OCI-LY7 (cell line): ENCODE measurements around the gene HMX3. TPM values are rescaled to one million over a fixed set of nuclear protein-coding genes. Genes with fewer than 3 reads are reported as not detected.
A peak's percentile ranks its signal among the peaks of the same experiment; 100 is the strongest.

ENCODE experiments used
- BruUV-seq: library from RNA; stranded (reverse); fragments of 400-500 nt; replicated peaks from 2 replicates; lab custom pipeline; 2021; lab: Mats Ljungman, UMichigan
- CTCF ChIA-PET: fragments of 300-600 bp; sonication (Branson Sonifier 250); formaldehyde crosslinking; loops from one replicate; lab custom pipeline; 2022; ENCODE audit warnings: antibody characterized with exemption; ENCODE audit not compliant: unreplicated experiment; lab: Charles Lee
- POLR2A ChIA-PET: fragments of 300-600 bp; sonication (Branson Sonifier 250); formaldehyde crosslinking; loops from one replicate; lab custom pipeline; 2022; ENCODE audit warnings: antibody characterized with exemption; lab: Charles Lee
- DNase-seq: peaks from one replicate; pipeline ENCODE4 v3.0.0-alpha.2; 2015; ENCODE audit warnings: low spot score
- H2AFZ ChIP-seq: fragments of 200-600 bp; sonication (generic), shearing (Covaris generic); 2 replicates; pipeline ENCODE4 v1.6.1; 2014; ENCODE audit warnings: mild to moderate bottlenecking, antibody characterized with exemption, low read length, moderate library complexity
- H3K27ac ChIP-seq: fragments of 200-600 bp; sonication (generic); 2 replicates; pipeline ENCODE4 v1.5.1; 2014; ENCODE audit warnings: mixed run types, low read depth, mild to moderate bottlenecking, moderate library complexity, low read length, inconsistent platforms; ENCODE audit not compliant: poor library complexity, severe bottlenecking
- H3K36me3 ChIP-seq: fragments of 200-600 bp; sonication (generic); 2 replicates; pipeline ENCODE4 v1.6.1; 2014; ENCODE audit warnings: mild to moderate bottlenecking, antibody characterized with exemption, low read length, moderate library complexity, mixed read lengths; ENCODE audit not compliant: insufficient read depth
- H3K4me1 ChIP-seq: fragments of 200-600 bp; sonication (generic); 2 replicates; pipeline ENCODE4 v1.5.1; 2014; ENCODE audit warnings: mild to moderate bottlenecking, low read length; ENCODE audit not compliant: insufficient read depth, poor library complexity, severe bottlenecking
- H3K4me2 ChIP-seq: fragments of 200-600 bp; sonication (generic); 2 replicates; pipeline ENCODE4 v1.6.1; 2014; ENCODE audit warnings: mild to moderate bottlenecking, low read length
- H3K4me3 ChIP-seq: fragments of 200-600 bp; sonication (generic); 2 replicates; pipeline ENCODE4 v1.5.1; 2014; ENCODE audit warnings: mild to moderate bottlenecking, low read depth, low read length; ENCODE audit not compliant: poor library complexity, severe bottlenecking
- H3K79me2 ChIP-seq: fragments of 200-600 bp; sonication (generic); 2 replicates; pipeline ENCODE4 v1.6.1; 2016; ENCODE audit warnings: low read depth, mild to moderate bottlenecking, low read length, moderate library complexity, mixed read lengths; ENCODE audit not compliant: insufficient read depth
- H3K9me2 ChIP-seq: fragments of 200-600 bp; sonication (generic); 2 replicates; pipeline ENCODE4 v1.6.1; 2016; ENCODE audit warnings: mild to moderate bottlenecking, low read length, mixed read lengths; ENCODE audit not compliant: insufficient read depth
- H3K9me3 ChIP-seq: fragments of 200-600 bp; sonication (generic); 2 replicates; pipeline ENCODE4 v1.6.1; 2014; ENCODE audit warnings: mild to moderate bottlenecking, mixed run types, low read length, mixed read lengths
- H4K20me1 ChIP-seq: fragments of 200-600 bp; sonication (generic); 2 replicates; pipeline ENCODE4 v1.6.1; 2014; ENCODE audit warnings: mild to moderate bottlenecking, antibody characterized with exemption, low read length, moderate library complexity, mixed read lengths; ENCODE audit not compliant: insufficient read depth
- CTCF ChIP-seq: fragments of 200-600 bp; sonication (generic); conservative IDR thresholded peaks from 2 replicates; pipeline ENCODE4 v1.5.1; 2014; ENCODE audit warnings: mild to moderate bottlenecking, antibody characterized with exemption, low read length, moderate library complexity, mixed read lengths
- EZH2phosphoT487 ChIP-seq: fragments of 200-600 bp; sonication (generic); IDR thresholded peaks from 2 replicates; pipeline ENCODE4 v1.6.1; 2018; ENCODE audit warnings: low read depth, borderline replicate concordance, mild to moderate bottlenecking, mixed run types, antibody characterized with exemption, low read length, moderate library complexity, mixed read lengths
- intact Hi-C: fragments of 100-400 bp; cut with micrococcal nuclease; formaldehyde crosslinking; loops from one replicate; pipeline ENCODE4 v1.10.0; 2022; ENCODE audit not compliant: unreplicated experiment
- total RNA-seq, 2 experiments: library from RNA; depleted of rRNA in 1 of 2; stranded (reverse); fragments of >200 nt in 1 of 2; shearing (Covaris generic) in 1 of 2; gene quantifications; 2 replicates each; pipeline ENCODE4 v1.2.3, GENCODE V29; 2014 to 2022

The HMX3 gene
- total RNA-seq, 2 experiments from 2014 or later: 0.44 TPM; not detected in 1

DNA sequence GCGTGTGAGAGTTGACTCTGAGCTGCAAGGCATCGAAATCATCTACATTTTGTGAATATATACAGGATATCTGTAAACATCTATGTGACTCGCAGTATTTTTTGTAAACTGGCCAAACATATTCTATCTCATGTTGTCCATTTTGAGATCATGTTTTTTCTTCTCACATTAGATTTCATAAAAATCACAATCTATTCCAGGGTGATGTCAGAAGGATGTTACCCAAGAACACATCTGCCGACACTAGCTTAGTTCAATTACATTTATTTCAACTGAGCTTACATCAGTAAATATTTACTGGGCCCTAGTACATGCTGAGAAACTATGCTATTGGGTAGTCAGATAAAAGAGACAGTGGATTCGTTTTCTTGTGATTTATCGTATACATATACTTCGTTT is 16.0 kb downstream of the HMX3 start:
- DNase-seq: no peak
- Histone ChIP-seq H2AFZ (peak overlapping the region; percentile 76; the same call in 1 of the 2 replicates), H3K27ac (no peak overlapping the region), H3K4me3 (no peak overlapping the region), H3K4me1 (peaks cover 34% of the 10 kb centered on the region), H3K4me2 (peak overlapping the region; percentile 45), H3K79me2 (peaks cover 25% of the 10 kb centered on the region), H3K9me2 (no peaks in the 10 kb centered on the region), H4K20me1 (peaks cover 11% of the 10 kb centered on the region), H3K36me3 (peaks cover 21% of the 10 kb centered on the region), H3K9me3 (no peaks in the 10 kb centered on the region)
- CTCF ChIA-PET: interaction anchor here (1.0 kb wide), 1 partner anchor 250 kb away, joined by 6 read pairs; no protein-coding TSS in a partner anchor
- BruUV-seq: no TSS peak
- intact Hi-C loops: loop anchor here (5.0 to 10.0 kb wide), 2 partner anchors 251 to 777 kb away; partner anchors contain the start of gene PLEKHA1
- no peak for TF ChIP-seq EZH2phosphoT487
- TF ChIP-seq CTCF: no peak
- POLR2A ChIA-PET: interaction anchor here (0.7 to 1.6 kb wide), 2 partner anchors 9 to 814 kb away, joined by 3 to 9 read pairs; no protein-coding TSS in a partner anchor

DNA sequence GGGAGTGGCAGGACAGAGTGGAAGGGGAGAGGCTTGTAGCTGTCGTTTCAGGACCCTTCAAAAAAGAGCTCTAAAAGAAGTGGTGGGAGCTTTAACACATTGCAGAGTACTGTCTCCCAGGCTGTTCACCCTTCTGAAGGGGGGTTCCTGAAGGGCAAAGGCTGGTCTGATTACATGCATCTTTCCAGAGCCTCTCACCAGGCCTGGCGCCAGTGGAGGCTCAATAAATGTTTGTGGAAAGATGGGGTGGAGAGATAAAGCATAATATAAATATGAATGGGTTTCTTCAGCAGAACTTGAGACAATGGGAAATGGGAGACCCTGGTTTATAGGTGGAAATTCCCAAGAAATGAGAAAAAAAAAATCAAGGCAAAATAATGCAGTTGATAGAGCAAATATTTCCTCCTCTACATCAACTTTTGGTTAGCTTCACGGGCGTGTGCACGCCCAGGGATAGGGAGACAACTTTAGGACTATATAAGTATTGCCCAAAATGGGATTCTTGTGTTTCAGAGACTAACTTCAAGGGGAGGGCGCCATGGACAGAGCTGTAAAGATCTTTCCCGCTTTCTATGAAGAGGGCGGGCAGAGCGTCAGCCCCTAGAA is 17.8 kb downstream of the HMX3 start:
- peaks cover 47% of the 10 kb centered on the region for H3K4me1 ChIP-seq

More for the DNA sequence above, 17.8 kb downstream of the HMX3 start:
- Histone ChIP-seq H4K20me1 (peaks cover 30% of the 10 kb centered on the region), H3K4me2 (peak overlapping the region; percentile 54), H3K4me3 (peak overlapping the region; percentile 24), H3K9me3 (no peaks in the 10 kb centered on the region), H3K79me2 (peaks cover 43% of the 10 kb centered on the region), H3K36me3 (peaks cover 40% of the 10 kb centered on the region), H3K9me2 (no peaks in the 10 kb centered on the region), H2AFZ (peak overlapping the region; percentile 89; the same call in 1 of the 2 replicates), H3K27ac (peak overlapping the region; percentile 23)
- no peak for DNase-seq
- BruUV-seq: no TSS peak
- POLR2A ChIA-PET: interaction anchor here (0.6 to 1.2 kb wide), 10 partner anchors 8 to 422 kb away, joined by 3 to 10 read pairs (median 4); no protein-coding TSS in a partner anchor
- no peak for TF ChIP-seq CTCF
- no peak for TF ChIP-seq EZH2phosphoT487
- intact Hi-C loops: loop anchor here (2.0 to 10.0 kb wide), 3 partner anchors 145 to 779 kb away; partner anchors contain the start of genes ACADSB, IKZF5 and PLEKHA1
- CTCF ChIA-PET: no interaction called here
